WI38 (cell line): ENCODE data around the gene PLA2G7.
"Not testable (repeated sequence)": the region's sequence is repeated elsewhere in the genome, so short reads cannot be mapped to it uniquely, and the experiment has no call there.

Experiments used
- H3K4me3 ChIP-seq: 2 replicates; pipeline ENCODE4 v1.5.1; 2011; ENCODE audit warnings: low read depth, mild to moderate bottlenecking, control low read depth, low read length
- CTCF ChIP-seq: IDR thresholded peaks from 2 replicates; pipeline ENCODE4 v1.5.1; 2012; ENCODE audit warnings: low read depth, mild to moderate bottlenecking, control low read depth, low read length

The PLA2G7 gene

GRCh38 chr6:46734867-46735719, at the start of gene PLA2G7:
Gene PLA2G7 (minus strand): TSS chr6:46735375. CDS start chr6:46722891, 12,484 bp downstream.
- no peak for TF ChIP-seq CTCF
- H3K4me3 ChIP-seq = no peak within 1 kb of the TSS

GRCh38 chr6:46784535-46784934, 49.4 kb upstream of the PLA2G7 start:
- no peak for TF ChIP-seq CTCF
- no peak overlapping the region for H3K4me3 ChIP-seq

GRCh38 chr6:46781478-46782378, 46.6 kb upstream of the PLA2G7 start:
- TF ChIP-seq CTCF = no peak
- no peak overlapping the region for H3K4me3 ChIP-seq

GRCh38 chr6:46777476-46778346, 42.5 kb upstream of the PLA2G7 start:
- no peak for TF ChIP-seq CTCF

GRCh38 chr6:46776070-46776712, 41.0 kb upstream of the PLA2G7 start:
- H3K4me3 ChIP-seq = no peak overlapping the region
- no peak for TF ChIP-seq CTCF

More at GRCh38 chr6:46777476-46778346, 42.5 kb upstream of the PLA2G7 start:
- no peak overlapping the region for H3K4me3 ChIP-seq

GRCh38 chr6:46774736-46775135, 39.6 kb upstream of the PLA2G7 start:
- H3K4me3 ChIP-seq = not testable (repeated sequence)
